ENCODE data around the gene MGAT4A. TPM values are rescaled to one million over a fixed set of nuclear protein-coding genes. Genes with fewer than 3 reads are reported as not detected.

MGAT4A gene
- total RNA-seq, 3 donors from 2014 or later = 73.8 to 158 (median 138) TPM

GRCh38 chr2:98579926-98580325 lies 151.0 kb downstream of the MGAT4A start:
- Histone ChIP-seq H3K4me3 (no peak overlapping the region), H3K4me1 (ENCODE audit: low read depth) (peaks cover 9% of the 10 kb centered on the region), H3K9me3 (no peaks in the 10 kb centered on the region), H3K36me3 (ENCODE audit: low read depth) (no peaks in the 10 kb centered on the region)
- TF ChIP-seq CTCF (IDR thresholded peaks at IDR 0.05) = no peak
- DNase-seq = no peak
- ATAC-seq = no peak
- intact Hi-C loops (cut with DNase I, micrococcal nuclease) = no loop called here

GRCh38 chr2:98578231-98578630 lies 152.7 kb downstream of the MGAT4A start:
- ATAC-seq = no peak
- DNase-seq = no peak
- intact Hi-C loops (cut with DNase I, micrococcal nuclease) = no loop called here
- Histone ChIP-seq H3K36me3 (ENCODE audit: low read depth) (no peaks in the 10 kb centered on the region), H3K4me3 (no peak overlapping the region), H3K9me3 (no peaks in the 10 kb centered on the region), H3K4me1 (ENCODE audit: low read depth) (no peaks in the 10 kb centered on the region)
- no peak for TF ChIP-seq CTCF (IDR thresholded peaks at IDR 0.05)

- Histone ChIP-seq H3K4me1 (ENCODE audit: low read depth) (no peaks in the 10 kb centered on the region), H3K4me3 (no peak overlapping the region), H3K36me3 (ENCODE audit: low read depth) (no peaks in the 10 kb centered on the region), H3K9me3 (no peaks in the 10 kb centered on the region)
- no peak for TF ChIP-seq CTCF (IDR thresholded peaks at IDR 0.05)
- no peak for ATAC-seq
- intact Hi-C loops (cut with DNase I, micrococcal nuclease) = no loop called here
- DNase-seq = no peak
Measured at GRCh38 chr2:98577313-98577712, 153.6 kb downstream of the MGAT4A start.

- ATAC-seq (no peak), DNase-seq (no peak)
- intact Hi-C loops (cut with DNase I, micrococcal nuclease) = no loop called here
- no peaks in the 10 kb centered on the region for H3K9me3 ChIP-seq
- H3K4me3 ChIP-seq = no peak overlapping the region
- no peaks in the 10 kb centered on the region for H3K4me1 ChIP-seq (ENCODE audit: low read depth)
- TF ChIP-seq CTCF (IDR thresholded peaks at IDR 0.05) = no peak
- H3K36me3 ChIP-seq (ENCODE audit: low read depth) = no peaks in the 10 kb centered on the region
Measured at GRCh38 chr2:98576666-98577312, 154.1 kb downstream of the MGAT4A start.

- DNase-seq (no peak), ATAC-seq (no peak)
- no peaks in the 10 kb centered on the region for H3K9me3 ChIP-seq
- no peaks in the 10 kb centered on the region for H3K4me1 ChIP-seq (ENCODE audit: low read depth)
- no peaks in the 10 kb centered on the region for H3K36me3 ChIP-seq (ENCODE audit: low read depth)
- no peak for TF ChIP-seq CTCF (IDR thresholded peaks at IDR 0.05)
- intact Hi-C loops (cut with DNase I, micrococcal nuclease) = no loop called here
- no peak overlapping the region for H3K4me3 ChIP-seq
Measured at GRCh38 chr2:98573426-98573825, 157.5 kb downstream of the MGAT4A start.

- intact Hi-C loops (cut with DNase I, micrococcal nuclease) = no loop called here
- ATAC-seq (no peak), DNase-seq (no peak)
- H3K4me3 ChIP-seq = no peak overlapping the region
- no peaks in the 10 kb centered on the region for H3K4me1 ChIP-seq (ENCODE audit: low read depth)
- no peaks in the 10 kb centered on the region for H3K9me3 ChIP-seq
- H3K36me3 ChIP-seq (ENCODE audit: low read depth) = no peaks in the 10 kb centered on the region
- TF ChIP-seq CTCF (IDR thresholded peaks at IDR 0.05) = no peak
Measured at GRCh38 chr2:98572676-98573075, 158.3 kb downstream of the MGAT4A start.
